OCI-LY1 (cell line): ENCODE measurements around the gene CRYBG1.

Experiments used
- EZH2 ChIP-seq: fragments of 200-600 bp; sonication (generic), shearing (Covaris generic); IDR thresholded peaks from 2 replicates; pipeline ENCODE4 v1.8.0; 2017; ENCODE audit warnings: borderline replicate concordance, mixed run types, mild to moderate bottlenecking, antibody characterized with exemption, low read length, moderate library complexity, mixed read lengths
- TF ChIP-seq, protein P1 (sequence below): fragments of 200-600 bp; sonication (generic), shearing (Covaris generic); IDR thresholded peaks from 2 replicates; pipeline ENCODE4 v1.5.1; 2017; ENCODE audit warnings: mild to moderate bottlenecking, antibody characterized with exemption, low read length, moderate library complexity, mixed read lengths

DNA sequence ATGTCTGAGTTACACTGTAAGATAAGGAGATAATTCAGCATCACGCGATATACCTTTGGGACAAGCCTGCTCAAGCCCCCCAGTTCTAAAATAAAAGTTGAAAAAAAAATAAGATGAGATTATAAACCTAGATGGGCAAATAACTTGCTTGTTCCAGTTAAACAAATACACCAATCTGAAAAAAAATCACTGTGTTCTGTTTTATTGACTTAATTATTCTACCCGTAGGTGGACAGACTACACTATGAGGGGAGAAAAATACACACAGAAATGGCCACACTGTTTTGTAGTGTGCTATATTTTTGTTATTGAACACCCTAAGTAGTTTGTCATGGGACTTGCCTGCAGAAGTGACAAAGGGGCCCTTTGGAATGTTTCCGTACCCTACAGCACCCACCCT lies 70.9 kb downstream of the CRYBG1 start:
- TF ChIP-seq, protein P1, sequence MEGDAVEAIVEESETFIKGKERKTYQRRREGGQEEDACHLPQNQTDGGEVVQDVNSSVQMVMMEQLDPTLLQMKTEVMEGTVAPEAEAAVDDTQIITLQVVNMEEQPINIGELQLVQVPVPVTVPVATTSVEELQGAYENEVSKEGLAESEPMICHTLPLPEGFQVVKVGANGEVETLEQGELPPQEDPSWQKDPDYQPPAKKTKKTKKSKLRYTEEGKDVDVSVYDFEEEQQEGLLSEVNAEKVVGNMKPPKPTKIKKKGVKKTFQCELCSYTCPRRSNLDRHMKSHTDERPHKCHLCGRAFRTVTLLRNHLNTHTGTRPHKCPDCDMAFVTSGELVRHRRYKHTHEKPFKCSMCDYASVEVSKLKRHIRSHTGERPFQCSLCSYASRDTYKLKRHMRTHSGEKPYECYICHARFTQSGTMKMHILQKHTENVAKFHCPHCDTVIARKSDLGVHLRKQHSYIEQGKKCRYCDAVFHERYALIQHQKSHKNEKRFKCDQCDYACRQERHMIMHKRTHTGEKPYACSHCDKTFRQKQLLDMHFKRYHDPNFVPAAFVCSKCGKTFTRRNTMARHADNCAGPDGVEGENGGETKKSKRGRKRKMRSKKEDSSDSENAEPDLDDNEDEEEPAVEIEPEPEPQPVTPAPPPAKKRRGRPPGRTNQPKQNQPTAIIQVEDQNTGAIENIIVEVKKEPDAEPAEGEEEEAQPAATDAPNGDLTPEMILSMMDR = no peak
- no peak for TF ChIP-seq EZH2
